ENCODE results near the gene WDPCP.
"Not testable (repeated sequence)": the region's sequence is repeated elsewhere in the genome, so short reads cannot be mapped to it uniquely, and the experiment has no call there.

GRCh38 chr2:63623763-63624162 is 35.5 kb upstream of the WDPCP start:
- TF ChIP-seq CTCF, POLR2AphosphoS5, EP300, POLR2A (IDR thresholded peaks at IDR 0.05): not testable (repeated sequence)

Measured in gastroesophageal sphincter (tissue), 3 donors.